ENCODE measurements around the gene SYNE3.

DNA sequence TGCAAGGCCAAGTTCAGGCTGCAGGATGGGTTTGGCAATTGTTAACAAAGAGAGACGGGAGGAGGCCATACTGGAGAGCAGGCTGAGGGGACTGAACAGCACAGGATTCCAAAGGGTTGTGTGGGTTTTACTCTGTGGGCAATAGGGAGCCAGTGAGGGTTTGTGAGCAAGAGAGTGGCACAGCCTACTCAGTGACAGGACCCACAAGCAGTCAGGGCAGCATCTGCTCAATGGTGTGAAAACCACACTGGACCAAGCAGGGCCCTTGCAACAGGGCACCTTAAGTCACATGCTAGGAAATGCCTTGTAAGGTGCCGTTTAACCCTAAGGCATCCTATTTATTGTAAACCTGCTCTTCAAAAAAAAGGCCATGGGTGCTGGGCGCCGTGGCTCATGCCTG lies 22.0 kb downstream of the SYNE3 start:
- TF ChIP-seq CTCF (IDR thresholded peaks at IDR 0.05; ENCODE audit: insufficient read depth, low read depth, low read length) (no peak), EZH2 (IDR thresholded peaks at IDR 0.05; ENCODE audit: insufficient read depth, low read length) (no peak)

All from astrocyte (in vitro differentiated cells and primary cell).